ENCODE data around the gene GRK3.

The GRK3 gene

DNA sequence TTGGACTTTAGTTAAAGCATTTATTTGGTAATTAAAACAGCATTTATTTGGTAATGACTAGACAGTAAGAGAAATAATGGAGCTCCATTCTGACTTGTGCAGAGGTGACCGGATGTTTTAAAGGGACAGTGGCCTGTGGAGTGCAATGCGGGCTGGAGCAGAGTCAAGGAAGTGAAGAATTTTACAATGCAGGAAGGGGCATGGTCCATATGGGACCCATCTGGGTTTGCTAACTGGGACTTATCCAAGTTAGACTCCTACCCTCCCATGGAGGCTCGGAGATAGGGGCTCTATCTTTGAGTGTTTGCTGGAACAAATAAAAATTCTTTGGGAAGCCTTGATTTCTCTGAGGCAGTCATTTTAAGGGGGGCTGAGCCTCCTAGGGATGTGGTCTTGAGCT, 117.6 kb downstream of the GRK3 start:
- DNase-seq (ENCODE audit: low spot score) = no peak
- TF ChIP-seq, protein P1, sequence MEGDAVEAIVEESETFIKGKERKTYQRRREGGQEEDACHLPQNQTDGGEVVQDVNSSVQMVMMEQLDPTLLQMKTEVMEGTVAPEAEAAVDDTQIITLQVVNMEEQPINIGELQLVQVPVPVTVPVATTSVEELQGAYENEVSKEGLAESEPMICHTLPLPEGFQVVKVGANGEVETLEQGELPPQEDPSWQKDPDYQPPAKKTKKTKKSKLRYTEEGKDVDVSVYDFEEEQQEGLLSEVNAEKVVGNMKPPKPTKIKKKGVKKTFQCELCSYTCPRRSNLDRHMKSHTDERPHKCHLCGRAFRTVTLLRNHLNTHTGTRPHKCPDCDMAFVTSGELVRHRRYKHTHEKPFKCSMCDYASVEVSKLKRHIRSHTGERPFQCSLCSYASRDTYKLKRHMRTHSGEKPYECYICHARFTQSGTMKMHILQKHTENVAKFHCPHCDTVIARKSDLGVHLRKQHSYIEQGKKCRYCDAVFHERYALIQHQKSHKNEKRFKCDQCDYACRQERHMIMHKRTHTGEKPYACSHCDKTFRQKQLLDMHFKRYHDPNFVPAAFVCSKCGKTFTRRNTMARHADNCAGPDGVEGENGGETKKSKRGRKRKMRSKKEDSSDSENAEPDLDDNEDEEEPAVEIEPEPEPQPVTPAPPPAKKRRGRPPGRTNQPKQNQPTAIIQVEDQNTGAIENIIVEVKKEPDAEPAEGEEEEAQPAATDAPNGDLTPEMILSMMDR (IDR thresholded peaks at IDR 0.05; ENCODE audit: extremely low read depth, insufficient read depth, missing control alignments) = no peak
- in situ Hi-C loops (cut with MboI; ENCODE audit: low pct_unique_long_range_greater_than_20kb, low sequenced_read_pairs, unreplicated experiment) = no loop called here

DNA sequence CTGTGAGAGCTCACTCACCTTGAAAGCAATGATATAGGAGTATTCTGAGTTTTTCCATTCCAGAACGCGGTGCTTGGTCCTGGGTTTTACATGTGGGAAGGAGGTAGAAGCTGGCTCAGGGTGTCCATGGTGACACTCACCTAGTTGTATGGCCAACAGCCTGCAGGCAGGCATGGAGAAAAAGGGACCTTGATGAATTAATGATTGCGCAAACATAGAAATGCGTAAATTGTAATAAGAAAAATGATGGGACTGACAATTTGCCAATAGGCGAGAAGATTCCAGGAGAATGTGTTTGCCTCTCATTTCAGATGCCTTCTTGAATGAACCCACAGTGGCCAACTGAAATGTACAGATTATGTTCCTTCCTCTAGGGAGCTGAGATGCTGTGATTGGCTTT, 124.2 kb downstream of the GRK3 start:
- no peak for DNase-seq (ENCODE audit: low spot score)
- in situ Hi-C loops (cut with MboI; ENCODE audit: low pct_unique_long_range_greater_than_20kb, low sequenced_read_pairs, unreplicated experiment) = no loop called here
- TF ChIP-seq, protein P1 (IDR thresholded peaks at IDR 0.05; ENCODE audit: extremely low read depth, insufficient read depth, missing control alignments) = no peak

DNA sequence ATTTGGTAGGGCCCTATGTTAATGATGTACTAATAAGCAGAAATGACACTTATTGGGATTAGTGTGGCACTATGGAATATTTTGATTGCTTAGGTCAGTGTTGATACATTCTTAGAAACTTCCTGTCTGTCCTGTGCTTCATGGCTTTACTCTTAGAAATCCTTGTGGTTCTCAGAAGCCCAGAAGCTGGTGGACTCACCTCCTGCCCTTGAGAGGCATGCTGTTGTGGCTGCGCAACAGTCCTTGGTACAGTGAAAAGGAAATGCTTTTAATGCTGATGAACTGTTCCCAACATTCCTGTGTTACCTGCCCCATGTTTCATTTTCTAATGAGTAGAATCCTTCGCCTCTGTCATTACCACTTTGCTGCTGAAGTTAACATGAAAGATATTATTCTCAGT, 125.2 kb downstream of the GRK3 start:
- TF ChIP-seq, protein P1 (IDR thresholded peaks at IDR 0.05; ENCODE audit: extremely low read depth, insufficient read depth, missing control alignments) = no peak
- in situ Hi-C loops (cut with MboI; ENCODE audit: low pct_unique_long_range_greater_than_20kb, low sequenced_read_pairs, unreplicated experiment) = loop anchor here (10.0 kb wide), 1 partner anchor 145 kb away; no protein-coding TSS in a partner anchor
- DNase-seq (ENCODE audit: low spot score) = no peak

DNA sequence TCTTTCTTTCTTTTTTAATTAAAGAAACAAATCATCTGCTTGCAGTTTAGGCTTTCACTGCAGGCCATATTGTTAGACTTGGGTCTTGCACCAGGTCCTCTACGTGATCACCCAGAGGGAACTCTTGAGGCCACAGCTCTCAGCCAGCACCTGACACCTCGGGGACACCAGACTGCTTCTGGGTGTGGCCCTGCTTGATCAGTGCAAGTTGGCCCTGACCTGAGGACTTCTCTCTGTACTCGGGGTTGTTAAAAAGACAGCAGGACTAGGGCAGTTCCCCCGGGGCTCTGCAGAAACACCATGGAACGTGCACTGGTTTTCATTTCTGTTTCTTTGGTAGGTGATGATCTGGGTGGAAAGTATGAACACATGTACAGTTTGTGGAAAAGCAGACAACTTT, 126.3 kb downstream of the GRK3 start:
- no peak for DNase-seq (ENCODE audit: low spot score)
- TF ChIP-seq, protein P1 (IDR thresholded peaks at IDR 0.05; ENCODE audit: extremely low read depth, insufficient read depth, missing control alignments) = no peak
- in situ Hi-C loops (cut with MboI; ENCODE audit: low pct_unique_long_range_greater_than_20kb, low sequenced_read_pairs, unreplicated experiment) = loop anchor here (10.0 kb wide), 1 partner anchor 146 kb away; no protein-coding TSS in a partner anchor

DNA sequence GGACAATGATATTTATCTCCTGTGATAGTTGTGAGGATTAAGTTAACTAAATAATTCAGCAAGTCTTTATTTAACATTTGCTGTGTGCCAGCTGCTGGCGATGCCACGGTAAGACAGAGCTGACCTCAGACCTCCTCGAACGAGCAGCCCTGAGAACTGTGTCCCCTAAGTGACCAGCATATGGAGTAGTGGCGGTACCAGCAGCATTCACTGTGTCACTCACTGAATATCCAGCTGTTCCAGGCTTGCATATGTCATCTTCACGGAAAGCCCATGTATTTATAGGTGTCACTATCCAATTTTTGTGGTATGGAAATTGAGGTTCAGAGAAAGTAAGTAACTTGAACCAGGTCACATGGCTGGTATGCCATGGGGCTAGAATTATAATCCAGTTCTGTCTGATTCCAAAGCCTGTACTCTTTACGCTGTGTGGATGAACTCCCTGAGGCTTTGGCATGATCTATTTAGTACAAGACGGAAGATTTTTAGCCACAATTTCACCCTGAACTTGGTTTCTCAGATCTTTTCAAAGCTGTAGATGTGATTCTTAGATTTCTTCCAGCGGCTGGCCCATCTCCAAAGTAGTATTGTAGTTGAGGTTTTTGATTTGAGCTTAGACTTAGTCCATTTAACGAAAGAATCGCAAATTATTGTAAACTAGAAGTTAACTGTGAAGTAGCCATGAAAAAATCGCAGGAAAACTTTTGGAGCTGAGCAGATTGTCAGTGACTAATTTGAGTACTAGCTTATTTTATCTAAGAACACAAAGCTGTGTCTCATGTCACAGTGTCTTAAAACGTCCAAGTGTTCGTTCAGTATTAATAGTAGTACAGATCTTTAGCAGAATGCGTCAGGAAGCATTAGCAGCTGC, 128.2 kb downstream of the GRK3 start:
- no peak for DNase-seq (ENCODE audit: low spot score)
- in situ Hi-C loops (cut with MboI; ENCODE audit: low pct_unique_long_range_greater_than_20kb, low sequenced_read_pairs, unreplicated experiment) = loop anchor here (10.0 kb wide), 1 partner anchor 148 kb away; no protein-coding TSS in a partner anchor
- TF ChIP-seq, protein P1 (IDR thresholded peaks at IDR 0.05; ENCODE audit: extremely low read depth, insufficient read depth, missing control alignments) = no peak

DNA sequence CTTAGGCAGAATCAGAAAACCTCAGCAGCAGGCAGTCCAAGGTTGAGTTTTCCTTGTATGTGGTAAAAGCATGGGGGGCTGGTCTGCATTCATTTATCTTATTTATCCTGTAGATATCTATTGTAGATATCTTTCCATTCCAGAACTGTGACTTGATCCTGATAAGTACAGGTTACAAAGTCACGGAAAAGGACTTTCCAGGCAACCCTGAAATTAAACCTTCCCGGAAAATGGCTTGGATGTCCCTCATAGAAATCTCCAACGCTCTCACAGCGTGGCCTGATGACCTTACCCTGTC, 128.7 kb downstream of the GRK3 start:
- TF ChIP-seq, protein P1 (IDR thresholded peaks at IDR 0.05; ENCODE audit: extremely low read depth, insufficient read depth, missing control alignments) = no peak
- in situ Hi-C loops (cut with MboI; ENCODE audit: low pct_unique_long_range_greater_than_20kb, low sequenced_read_pairs, unreplicated experiment) = loop anchor here (10.0 kb wide), 1 partner anchor 148 kb away; no protein-coding TSS in a partner anchor
- DNase-seq (ENCODE audit: low spot score) = no peak

Measured in GM13977 (cell line).